T-helper 2 cell treated with Interferon-gamma antibody and Interleukin-4, amounts not matched to agents 5 μg/mL and 100 μg/mL, for 36 hours (primary cell): Measurements from ENCODE around the gene XPC.

Experiments
- DNase-seq: peaks from one replicate; pipeline ENCODE4 v3.0.0; 2021; ENCODE audit warnings: low spot score
- H3K27ac Mint-ChIP-seq: one replicate; pipeline ENCODE4 v1.8.0; 2021; ENCODE audit warnings: mild to moderate bottlenecking, mixed read lengths
- H3K27me3 Mint-ChIP-seq: one replicate; pipeline ENCODE4 v1.8.0; 2021; ENCODE audit warnings: low read depth, mixed read lengths
- H3K36me3 Mint-ChIP-seq: one replicate; pipeline ENCODE4 v1.8.0; 2021; ENCODE audit warnings: low read depth, mixed read lengths
- H3K4me1 Mint-ChIP-seq: one replicate; pipeline ENCODE4 v1.8.0; 2021; ENCODE audit warnings: low read depth, mixed read lengths
- H3K4me3 Mint-ChIP-seq: one replicate; pipeline ENCODE4 v1.8.0; 2022; ENCODE audit warnings: mild to moderate bottlenecking, moderate library complexity, mixed read lengths
- H3K9me3 Mint-ChIP-seq: one replicate; pipeline ENCODE4 v1.8.0; 2021; ENCODE audit warnings: mixed read lengths

The XPC gene

GRCh38 chr3:14144423-14145075 is 33.9 kb downstream of the XPC start:
- Mint-ChIP-seq H3K9me3 (no peaks in the 10 kb centered on the region), H3K36me3 (peaks cover 41% of the 10 kb centered on the region), H3K4me1 (peaks cover 32% of the 10 kb centered on the region), H3K27ac (peak overlapping the region; percentile 96), H3K4me3 (peak overlapping the region; percentile 66), H3K27me3 (no peaks in the 10 kb centered on the region)
- peak; percentile 70 for DNase-seq

GRCh38 chr3:14143271-14144225 is 34.9 kb downstream of the XPC start:
- DNase-seq: no peak
- peaks cover 32% of the 10 kb centered on the region for H3K4me1 Mint-ChIP-seq
- peak overlapping the region; percentile 96 for H3K27ac Mint-ChIP-seq
- peak overlapping the region; percentile 67 for H3K4me3 Mint-ChIP-seq
- H3K9me3 Mint-ChIP-seq: no peaks in the 10 kb centered on the region
- H3K27me3 Mint-ChIP-seq: no peaks in the 10 kb centered on the region
- peaks cover 42% of the 10 kb centered on the region for H3K36me3 Mint-ChIP-seq

- Mint-ChIP-seq H3K27ac (peak overlapping the region; percentile 96), H3K36me3 (peaks cover 44% of the 10 kb centered on the region), H3K4me3 (peak overlapping the region; percentile 67), H3K9me3 (no peaks in the 10 kb centered on the region), H3K4me1 (peaks cover 32% of the 10 kb centered on the region), H3K27me3 (no peaks in the 10 kb centered on the region)
- DNase-seq: peak; percentile 52
Measured at GRCh38 chr3:14142567-14143270, 35.7 kb downstream of the XPC start.

- no peak for DNase-seq
- H3K9me3 Mint-ChIP-seq: no peaks in the 10 kb centered on the region
- H3K4me3 Mint-ChIP-seq: peak overlapping the region; percentile 67
- H3K27me3 Mint-ChIP-seq: no peaks in the 10 kb centered on the region
- H3K4me1 Mint-ChIP-seq: peaks cover 32% of the 10 kb centered on the region
- H3K27ac Mint-ChIP-seq: peak overlapping the region; percentile 96
- H3K36me3 Mint-ChIP-seq: peaks cover 41% of the 10 kb centered on the region
Measured at GRCh38 chr3:14141602-14142341, 36.6 kb downstream of the XPC start.

GRCh38 chr3:14141144-14141543 is 37.3 kb downstream of the XPC start:
- DNase-seq: no peak
- peak overlapping the region; percentile 77 for H3K27ac Mint-ChIP-seq
- peaks cover 32% of the 10 kb centered on the region for H3K4me1 Mint-ChIP-seq
- peaks cover 42% of the 10 kb centered on the region for H3K36me3 Mint-ChIP-seq
- H3K27me3 Mint-ChIP-seq: no peaks in the 10 kb centered on the region
- no peak overlapping the region for H3K4me3 Mint-ChIP-seq
- no peaks in the 10 kb centered on the region for H3K9me3 Mint-ChIP-seq

GRCh38 chr3:14140668-14141067 is 37.7 kb downstream of the XPC start:
- H3K27me3 Mint-ChIP-seq: no peaks in the 10 kb centered on the region
- H3K4me3 Mint-ChIP-seq: no peak overlapping the region
- H3K36me3 Mint-ChIP-seq: peaks cover 45% of the 10 kb centered on the region
- H3K9me3 Mint-ChIP-seq: no peaks in the 10 kb centered on the region
- H3K27ac Mint-ChIP-seq: no peak overlapping the region
- peaks cover 30% of the 10 kb centered on the region for H3K4me1 Mint-ChIP-seq
- no peak for DNase-seq

GRCh38 chr3:14139771-14140170 is 38.6 kb downstream of the XPC start:
- Mint-ChIP-seq H3K4me1 (peaks cover 26% of the 10 kb centered on the region), H3K9me3 (no peaks in the 10 kb centered on the region), H3K27me3 (no peaks in the 10 kb centered on the region), H3K4me3 (no peak overlapping the region), H3K27ac (peak overlapping the region; percentile 21), H3K36me3 (peaks cover 41% of the 10 kb centered on the region)
- no peak for DNase-seq

GRCh38 chr3:14138878-14139655 is 39.3 kb downstream of the XPC start:
- Mint-ChIP-seq H3K36me3 (peaks cover 41% of the 10 kb centered on the region), H3K9me3 (no peaks in the 10 kb centered on the region), H3K4me3 (no peak overlapping the region), H3K27me3 (no peaks in the 10 kb centered on the region), H3K27ac (peak overlapping the region; percentile 21), H3K4me1 (peaks cover 20% of the 10 kb centered on the region)
- DNase-seq: no peak

GRCh38 chr3:14138109-14138877 is 40.1 kb downstream of the XPC start:
- H3K27ac Mint-ChIP-seq: peak overlapping the region; percentile 65
- H3K27me3 Mint-ChIP-seq: no peaks in the 10 kb centered on the region
- no peak for DNase-seq
- H3K4me3 Mint-ChIP-seq: no peak overlapping the region
- H3K9me3 Mint-ChIP-seq: no peaks in the 10 kb centered on the region
- peaks cover 47% of the 10 kb centered on the region for H3K36me3 Mint-ChIP-seq
- H3K4me1 Mint-ChIP-seq: peaks cover 17% of the 10 kb centered on the region

- no peak overlapping the region for H3K4me3 Mint-ChIP-seq
- no peaks in the 10 kb centered on the region for H3K9me3 Mint-ChIP-seq
- no peak for DNase-seq
- peaks cover 9% of the 10 kb centered on the region for H3K4me1 Mint-ChIP-seq
- no peak overlapping the region for H3K27ac Mint-ChIP-seq
- H3K27me3 Mint-ChIP-seq: no peaks in the 10 kb centered on the region
- H3K36me3 Mint-ChIP-seq: peaks cover 47% of the 10 kb centered on the region
Measured at GRCh38 chr3:14137445-14137844, 41.0 kb downstream of the XPC start.

- Mint-ChIP-seq H3K27me3 (no peaks in the 10 kb centered on the region), H3K9me3 (no peaks in the 10 kb centered on the region), H3K36me3 (peaks cover 49% of the 10 kb centered on the region), H3K4me3 (no peak overlapping the region), H3K27ac (no peak overlapping the region), H3K4me1 (peaks cover 5% of the 10 kb centered on the region)
- DNase-seq: no peak
Measured at GRCh38 chr3:14137004-14137403, 41.4 kb downstream of the XPC start.

- H3K27ac Mint-ChIP-seq: no peak overlapping the region
- no peaks in the 10 kb centered on the region for H3K4me1 Mint-ChIP-seq
- no peaks in the 10 kb centered on the region for H3K9me3 Mint-ChIP-seq
- peaks cover 44% of the 10 kb centered on the region for H3K36me3 Mint-ChIP-seq
- H3K27me3 Mint-ChIP-seq: no peaks in the 10 kb centered on the region
- H3K4me3 Mint-ChIP-seq: no peak overlapping the region
- DNase-seq: no peak
Measured at GRCh38 chr3:14135581-14135980, 42.8 kb downstream of the XPC start.
